Activated CD4-positive, alpha-beta memory T cell treated with anti-CD3 and anti-CD28 coated beads for 36 hours (primary cell): ENCODE results near the gene BCAP31. TPM values are rescaled to one million over a fixed set of nuclear protein-coding genes. Genes with fewer than 3 reads are reported as not detected.

ENCODE experiments used
- CTCF ChIA-PET: fragments of 350-600 bp; sonication (Branson Sonifier 250); formaldehyde crosslinking; loops from one replicate; lab custom pipeline; 2021; ENCODE audit warnings: antibody characterized with exemption, inconsistent platforms; lab: Charles Lee
- POLR2A ChIA-PET: fragments of 350-600 bp; sonication (Branson Sonifier 250); formaldehyde crosslinking; loops from one replicate; lab custom pipeline; 2021; ENCODE audit warnings: antibody characterized with exemption; lab: Charles Lee
- DNase-seq: peaks from one replicate; pipeline ENCODE4 v3.0.0-alpha.2; 2020
- H3K27ac Mint-ChIP-seq: one replicate; pipeline ENCODE4 v1.8.0; 2021; ENCODE audit warnings: mixed read lengths
- H3K27me3 Mint-ChIP-seq: one replicate; pipeline ENCODE4 v1.8.0; 2021; ENCODE audit warnings: mixed read lengths
- H3K36me3 Mint-ChIP-seq: one replicate; pipeline ENCODE4 v1.8.0; 2021; ENCODE audit warnings: mixed read lengths
- H3K4me1 Mint-ChIP-seq: one replicate; pipeline ENCODE4 v1.8.0; 2021; ENCODE audit warnings: low read depth, mixed read lengths
- H3K4me3 Mint-ChIP-seq: one replicate; pipeline ENCODE4 v1.8.0; 2021; ENCODE audit warnings: mild to moderate bottlenecking, mixed read lengths
- H3K9me3 Mint-ChIP-seq: one replicate; pipeline ENCODE4 v1.8.0; 2021; ENCODE audit warnings: mixed read lengths
- intact Hi-C: fragments of 100-400 bp; cut with micrococcal nuclease; formaldehyde crosslinking; loops from one replicate; pipeline ENCODE4 v1.15.1; 2023
- total RNA-seq, 2 experiments: library from RNA; stranded (reverse); gene quantifications; one replicate each; pipeline ENCODE4 v1.2.3, GENCODE V29; 2021

Gene BCAP31
- total RNA-seq, 2 experiments from 2014 or later: 119 to 121 TPM

DNA sequence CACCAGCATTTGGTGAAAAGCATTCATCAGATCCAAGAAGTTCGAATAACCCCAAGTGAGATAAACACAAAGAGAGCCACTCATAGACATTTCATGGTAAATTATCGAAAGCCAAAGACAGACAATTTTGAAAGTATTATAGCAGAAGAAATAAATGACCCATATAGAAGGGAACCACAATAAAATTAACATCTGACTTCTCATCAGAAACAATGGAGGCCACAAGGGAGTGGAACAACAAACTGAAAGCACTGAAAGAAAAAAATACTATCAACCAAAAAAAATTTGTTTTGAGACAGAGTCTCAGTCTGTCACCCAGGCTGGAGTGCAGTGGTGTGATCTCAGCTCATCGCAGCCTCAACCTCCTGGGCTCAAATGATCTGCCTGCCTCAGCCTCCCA lies 64.9 kb downstream of the BCAP31 start:
- no peaks in the 10 kb centered on the region for H3K4me1 Mint-ChIP-seq
- ChIA-PET POLR2A (no interaction called here), CTCF (interaction anchor here (2.2 to 6.4 kb wide), 3 partner anchors 9 to 49 kb away, joined by 5 to 31 read pairs (median 24); no protein-coding TSS in a partner anchor)
- H3K9me3 Mint-ChIP-seq: no peaks in the 10 kb centered on the region
- H3K4me3 Mint-ChIP-seq: no peak overlapping the region
- H3K36me3 Mint-ChIP-seq: no peaks in the 10 kb centered on the region
- intact Hi-C loops: no loop called here
- DNase-seq: no peak
- peaks cover 5% of the 10 kb centered on the region for H3K27me3 Mint-ChIP-seq
- no peak overlapping the region for H3K27ac Mint-ChIP-seq

DNA sequence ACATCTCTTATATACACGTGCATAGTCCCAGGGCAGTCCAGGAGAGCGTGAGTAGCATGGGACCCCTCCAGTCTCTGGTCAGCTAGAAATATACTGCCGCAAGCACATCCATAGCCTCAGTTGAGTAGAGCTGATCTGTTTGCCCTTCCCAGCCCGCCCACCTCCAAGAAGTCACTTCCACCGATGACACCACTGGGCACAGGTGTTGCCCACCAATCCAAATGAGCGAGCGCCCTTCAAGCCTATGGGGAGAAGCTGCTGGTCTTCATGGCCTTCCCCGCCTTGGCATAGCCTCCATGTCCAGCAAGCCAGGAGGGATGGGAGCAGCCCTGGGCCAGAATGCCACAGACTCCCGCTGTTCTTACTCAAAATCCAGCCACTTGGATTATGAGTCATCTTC lies 67.0 kb downstream of the BCAP31 start:
- no peak overlapping the region for H3K4me3 Mint-ChIP-seq
- POLR2A ChIA-PET: no interaction called here
- intact Hi-C loops: no loop called here

DNA sequence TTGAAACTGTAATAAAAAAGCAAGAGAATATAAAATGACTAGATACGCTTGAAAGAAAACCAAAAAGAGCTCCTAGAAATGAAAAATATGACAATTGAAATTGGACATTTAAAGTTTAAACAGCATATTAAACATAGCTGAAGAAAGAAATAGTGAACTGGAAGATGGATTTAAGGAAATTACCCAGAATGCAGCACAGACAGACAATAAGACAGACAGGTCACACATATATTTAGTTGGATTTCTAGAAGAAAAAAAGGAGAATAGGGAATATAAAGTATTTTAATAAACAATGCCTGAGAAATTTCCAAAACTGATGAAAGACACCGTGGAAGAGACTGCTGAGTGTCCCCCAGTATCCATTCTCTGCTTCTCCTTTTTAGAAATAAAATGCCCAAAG lies 70.6 kb downstream of the BCAP31 start:
- POLR2A ChIA-PET: interaction anchor here (0.6 kb wide), 1 partner anchor 116 kb away, joined by 3 read pairs; no protein-coding TSS in a partner anchor
- no peak overlapping the region for H3K27ac Mint-ChIP-seq
- intact Hi-C loops: no loop called here
- no peak overlapping the region for H3K4me3 Mint-ChIP-seq
- no peaks in the 10 kb centered on the region for H3K27me3 Mint-ChIP-seq
- H3K36me3 Mint-ChIP-seq: no peaks in the 10 kb centered on the region
- CTCF ChIA-PET: interaction anchor here (1.2 to 6.4 kb wide), 3 partner anchors 15 to 114 kb away, joined by 3 to 31 read pairs (median 4); no protein-coding TSS in a partner anchor
- H3K9me3 Mint-ChIP-seq: no peaks in the 10 kb centered on the region
- H3K4me1 Mint-ChIP-seq: no peaks in the 10 kb centered on the region
- no peak for DNase-seq

More for the DNA sequence above, 67.0 kb downstream of the BCAP31 start:
- H3K36me3 Mint-ChIP-seq: no peaks in the 10 kb centered on the region
- CTCF ChIA-PET: interaction anchor here (1.4 to 6.4 kb wide), 2 partner anchors 11 to 14 kb away, joined by 5 to 31 read pairs; no protein-coding TSS in a partner anchor
- peaks cover 5% of the 10 kb centered on the region for H3K27me3 Mint-ChIP-seq
- H3K27ac Mint-ChIP-seq: no peak overlapping the region
- no peaks in the 10 kb centered on the region for H3K4me1 Mint-ChIP-seq
- H3K9me3 Mint-ChIP-seq: no peaks in the 10 kb centered on the region
- no peak for DNase-seq

DNA sequence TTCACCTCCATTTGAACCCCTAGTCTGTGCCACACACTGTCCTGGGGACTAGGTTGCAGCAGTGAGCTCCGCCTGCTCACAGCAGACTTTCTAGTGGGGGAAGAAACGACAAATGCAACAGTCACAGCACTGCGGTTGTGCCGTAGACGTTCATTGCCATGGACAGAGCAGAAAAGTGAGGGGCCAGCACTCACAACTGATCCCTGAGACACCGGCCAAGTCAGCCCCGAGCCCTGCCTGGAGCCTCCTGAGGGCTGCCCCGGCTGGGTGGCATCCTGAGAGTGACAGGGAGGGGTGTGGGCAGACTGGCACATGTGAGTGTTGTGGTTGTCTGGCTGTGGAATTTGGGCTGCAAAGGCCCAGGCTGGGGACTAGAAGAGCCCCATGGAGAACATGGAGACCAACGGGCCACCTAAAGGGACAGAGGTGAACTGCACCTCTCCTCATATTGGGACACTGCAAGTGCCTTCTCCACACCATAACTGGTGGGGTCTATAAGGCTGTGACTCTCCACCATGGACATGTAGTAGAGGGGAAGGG lies 72.6 kb downstream of the BCAP31 start:
- DNase-seq: no peak
- no peak overlapping the region for H3K27ac Mint-ChIP-seq
- H3K4me3 Mint-ChIP-seq: no peak overlapping the region
- peaks cover 3% of the 10 kb centered on the region for H3K27me3 Mint-ChIP-seq
- no peaks in the 10 kb centered on the region for H3K4me1 Mint-ChIP-seq
- CTCF ChIA-PET: interaction anchor here (0.8 to 4.1 kb wide), 4 partner anchors 15 to 112 kb away, joined by 3 to 28 read pairs (median 5); no protein-coding TSS in a partner anchor
- POLR2A ChIA-PET: no interaction called here
- H3K9me3 Mint-ChIP-seq: no peaks in the 10 kb centered on the region
- no peaks in the 10 kb centered on the region for H3K36me3 Mint-ChIP-seq
- intact Hi-C loops: no loop called here

DNA sequence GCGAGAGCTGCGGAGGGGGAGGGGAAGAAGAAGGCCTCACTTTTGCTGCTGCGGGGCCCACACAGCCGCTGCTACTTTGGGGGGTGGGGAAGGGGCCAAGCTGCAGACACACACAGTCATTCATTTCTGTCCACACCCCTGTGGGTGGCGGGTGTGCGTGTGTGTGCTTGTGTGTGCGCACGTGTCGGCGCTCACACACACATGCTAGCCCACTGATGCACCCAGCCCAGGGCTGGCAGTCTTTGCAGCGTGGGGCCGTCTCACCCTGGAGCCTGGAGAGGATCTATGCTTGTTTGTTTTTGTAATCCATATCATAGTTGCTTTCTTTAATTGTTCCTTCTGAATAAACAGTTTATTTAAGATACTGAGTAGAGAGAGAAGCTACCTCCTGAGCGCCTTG lies 73.2 kb downstream of the BCAP31 start:
- Mint-ChIP-seq H3K36me3 (no peaks in the 10 kb centered on the region), H3K9me3 (no peaks in the 10 kb centered on the region), H3K27me3 (peaks cover 7% of the 10 kb centered on the region), H3K4me3 (no peak overlapping the region), H3K4me1 (no peaks in the 10 kb centered on the region), H3K27ac (no peak overlapping the region)
- no peak for DNase-seq
- ChIA-PET POLR2A (no interaction called here), CTCF (interaction anchor here (0.8 to 4.1 kb wide), 4 partner anchors 16 to 111 kb away, joined by 3 to 28 read pairs (median 3); no protein-coding TSS in a partner anchor)
- intact Hi-C loops: no loop called here

Other genes with a start within 250 kb of the BCAP31 start
- not detected for gene BGN, start 229.4 kb downstream of the BCAP31 start, total RNA-seq
- gene ATP2B3, start 206.7 kb downstream of the BCAP31 start, total RNA-seq: not detected
- 10 to 100 TPM; 18.1 to 18.9 TPM for gene CCNQ, start 125.2 kb downstream of the BCAP31 start, total RNA-seq
- under 1 TPM; 0.12 to 0.26 TPM for gene DUSP9, start 77.2 kb downstream of the BCAP31 start, total RNA-seq
- under 1 TPM in 1 of 2 experiments, not detected in 1; 0.36 TPM for gene PNCK, start 50.6 kb downstream of the BCAP31 start, total RNA-seq
- gene SLC6A8, start 36.5 kb downstream of the BCAP31 start, total RNA-seq: 1 to 10 TPM in 1 of 2 experiments, under 1 TPM in 1; 0.95 to 1.3 TPM
- 1 to 10 TPM; 4.8 TPM for gene ABCD1, start 469 bp upstream of the BCAP31 start, total RNA-seq
- under 1 TPM; 0.29 to 0.69 TPM for gene PLXNB3, start 39.9 kb upstream of the BCAP31 start, total RNA-seq
- gene SRPK3, start 56.7 kb upstream of the BCAP31 start, total RNA-seq: not detected
- gene IDH3G, start 70.0 kb upstream of the BCAP31 start, total RNA-seq: 10 to 100 TPM; 45.9 to 51.5 TPM
- gene SSR4, start 70.3 kb upstream of the BCAP31 start, total RNA-seq: 100 to 1,000 TPM; 194 to 203 TPM
- 1 to 10 TPM; 4.9 to 5.7 TPM for gene PDZD4, start 106.2 kb upstream of the BCAP31 start, total RNA-seq
- gene L1CAM, start 161.8 kb upstream of the BCAP31 start, total RNA-seq: 1 to 10 TPM in 1 of 2 experiments, under 1 TPM in 1; 0.45 to 1.3 TPM
- not detected for gene AVPR2, start 180.3 kb upstream of the BCAP31 start, total RNA-seq
- gene ARHGAP4, start 201.9 kb upstream of the BCAP31 start, total RNA-seq: 100 to 1,000 TPM; 151 to 160 TPM
- gene NAA10, start 210.7 kb upstream of the BCAP31 start, total RNA-seq: 100 to 1,000 TPM; 106 to 115 TPM
- gene RENBP, start 220.3 kb upstream of the BCAP31 start, total RNA-seq: 1 to 10 TPM; 8.2 to 8.4 TPM
- gene HCFC1, start 247.4 kb upstream of the BCAP31 start, total RNA-seq: 10 to 100 TPM; 90.4 to 93.0 TPM
- gene TMEM187, start 248.4 kb upstream of the BCAP31 start, total RNA-seq: 1 to 10 TPM; 8.6 to 9.1 TPM